Kidney (tissue), 14 donors: Measurements from ENCODE around the gene KIAA0825. TPM values are rescaled to one million over a fixed set of nuclear protein-coding genes. Genes with fewer than 3 reads are reported as not detected.

ENCODE experiments used
- DNase-seq, 5 donors: peaks; one replicate each; pipeline ENCODE4 v3.0.0-alpha.2; 2013 to 2020
- FAIRE-seq: peaks from 2 replicates; lab custom pipeline; 2012; peaks lifted over from hg19 to GRCh38; lab: Jason Lieb, UNC
- H3K27ac ChIP-seq, 2 donors: one replicate each; pipeline ENCODE4 v1.7.0; 2013; ENCODE audit warnings: low read depth in 2 of 2, low read length in 2 of 2, inconsistent platforms in 1 of 2
- H3K27me3 ChIP-seq: one replicate; pipeline ENCODE4 v1.7.1; 2013; ENCODE audit warnings: low read length, inconsistent platforms; ENCODE audit not compliant: control insufficient read depth, insufficient read depth
- H3K36me3 ChIP-seq, 3 donors: one replicate each; pipeline versions ENCODE4 v1.7.0 to v1.7.1; 2013; ENCODE audit warnings: low read length in 3 of 3, control low read depth in 1 of 3, inconsistent platforms in 1 of 3; ENCODE audit not compliant: insufficient read depth in 3 of 3, control insufficient read depth in 2 of 3
- H3K4me1 ChIP-seq, 3 donors: one replicate each; pipeline versions ENCODE4 v1.7.0 to v1.7.1; 2013; ENCODE audit warnings: low read length in 3 of 3, inconsistent platforms in 1 of 3, low read depth in 1 of 3; ENCODE audit not compliant: control insufficient read depth in 2 of 3, insufficient read depth in 2 of 3
- H3K4me3 ChIP-seq, 3 donors: one replicate each; pipeline versions ENCODE4 v1.7.0 to v1.8.1; 2013; ENCODE audit warnings: low read length in 3 of 3, control low read depth in 1 of 3, inconsistent platforms in 1 of 3
- H3K9ac ChIP-seq, 3 donors: one replicate each; pipeline versions ENCODE4 v1.7.0 to v1.7.1; 2013; ENCODE audit warnings: low read length in 3 of 3, control low read depth in 1 of 3, inconsistent platforms in 1 of 3
- H3K9me3 ChIP-seq, 3 donors: one replicate each; pipeline versions ENCODE4 v1.7.0 to v1.7.1; 2013; ENCODE audit warnings: low read length in 3 of 3, control low read depth in 1 of 3, inconsistent platforms in 1 of 3; ENCODE audit not compliant: control insufficient read depth in 2 of 3, insufficient read depth in 1 of 3
- intact Hi-C: fragments of 100-400 bp; cut with DNase I; formaldehyde crosslinking; loops from one replicate; pipeline ENCODE4 v1.11.1; 2022
- polyA plus RNA-seq: library from polyadenylated mRNA; stranded (reverse); fragments of 350-450 nt; fragmentation: Illumina TruSeq; extraction: RNeasy Lipid Tissue Mini Kit (QIAGEN cat#74804); gene quantifications from one replicate; pipeline ENCODE4 v1.2.3, GENCODE V29; 2014; ENCODE audit warnings: low read depth, low replicate concordance; ENCODE audit not compliant: insufficient read depth
- total RNA-seq: library from RNA; stranded (reverse); fragmentation: NEBNext Ultra II Directional; extraction: Animal tissue kit (Norgen Biotek cat#: 25700); gene quantifications from one replicate; pipeline ENCODE4 v1.2.1, GENCODE V29; 2021
- TF ChIP-seq, protein P1 (sequence below): IDR thresholded peaks from 3 replicates; pipeline ENCODE4 v1.5.1; 2012; ENCODE audit warnings: mild to moderate bottlenecking, moderate library complexity, borderline replicate concordance; ENCODE audit not compliant: insufficient read depth; ENCODE audit errors: extremely low read depth
- donor health status: control.
- donor health status: control.
- donor health status: control.
- donor health status: control.
- donor health status: control.
- donor health status: DM: yes; HTN: yes; CAD: no.
- donor health status: Normal renal cell carcinoma (clear cell type).

Gene KIAA0825
- total and polyA plus RNA-seq, 2 donors from 2014 or later = 0.80 to 5.4 TPM

- no peak overlapping the region for H3K4me3 ChIP-seq
- H3K4me1 ChIP-seq = no peaks in the 10 kb centered on the region
- H3K9me3 ChIP-seq = no peaks in the 10 kb centered on the region
- H3K27ac ChIP-seq = no peak overlapping the region
- FAIRE-seq = no peak
- H3K9ac ChIP-seq = no peak overlapping the region
- no peak for DNase-seq
- TF ChIP-seq, protein P1, sequence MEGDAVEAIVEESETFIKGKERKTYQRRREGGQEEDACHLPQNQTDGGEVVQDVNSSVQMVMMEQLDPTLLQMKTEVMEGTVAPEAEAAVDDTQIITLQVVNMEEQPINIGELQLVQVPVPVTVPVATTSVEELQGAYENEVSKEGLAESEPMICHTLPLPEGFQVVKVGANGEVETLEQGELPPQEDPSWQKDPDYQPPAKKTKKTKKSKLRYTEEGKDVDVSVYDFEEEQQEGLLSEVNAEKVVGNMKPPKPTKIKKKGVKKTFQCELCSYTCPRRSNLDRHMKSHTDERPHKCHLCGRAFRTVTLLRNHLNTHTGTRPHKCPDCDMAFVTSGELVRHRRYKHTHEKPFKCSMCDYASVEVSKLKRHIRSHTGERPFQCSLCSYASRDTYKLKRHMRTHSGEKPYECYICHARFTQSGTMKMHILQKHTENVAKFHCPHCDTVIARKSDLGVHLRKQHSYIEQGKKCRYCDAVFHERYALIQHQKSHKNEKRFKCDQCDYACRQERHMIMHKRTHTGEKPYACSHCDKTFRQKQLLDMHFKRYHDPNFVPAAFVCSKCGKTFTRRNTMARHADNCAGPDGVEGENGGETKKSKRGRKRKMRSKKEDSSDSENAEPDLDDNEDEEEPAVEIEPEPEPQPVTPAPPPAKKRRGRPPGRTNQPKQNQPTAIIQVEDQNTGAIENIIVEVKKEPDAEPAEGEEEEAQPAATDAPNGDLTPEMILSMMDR = no peak
- H3K36me3 ChIP-seq = no peaks in the 10 kb centered on the region
- no peaks in the 10 kb centered on the region for H3K27me3 ChIP-seq
- intact Hi-C loops = no loop called here
These were observed 244.1 kb downstream of the KIAA0825 start for GRCh38 chr5:94374336-94374735.

GRCh38 chr5:94367900-94368299 lies 250.5 kb downstream of the KIAA0825 start:
- Histone ChIP-seq H3K4me3 (no peak overlapping the region), H3K27me3 (no peaks in the 10 kb centered on the region), H3K36me3 (no peaks in the 10 kb centered on the region), H3K9me3 (no peaks in the 10 kb centered on the region), H3K9ac (no peak overlapping the region), H3K27ac (no peak overlapping the region), H3K4me1 (no peaks in the 10 kb centered on the region)
- no peak for FAIRE-seq
- TF ChIP-seq, protein P1 = no peak
- intact Hi-C loops = no loop called here
- no peak for DNase-seq

- FAIRE-seq (no peak), DNase-seq (no peak)
- intact Hi-C loops = no loop called here
- Histone ChIP-seq H3K4me3 (no peak overlapping the region), H3K9ac (no peak overlapping the region), H3K9me3 (no peaks in the 10 kb centered on the region), H3K4me1 (no peaks in the 10 kb centered on the region), H3K27ac (no peak overlapping the region), H3K36me3 (no peaks in the 10 kb centered on the region), H3K27me3 (no peaks in the 10 kb centered on the region)
- TF ChIP-seq, protein P1 = no peak
These were observed 251.6 kb downstream of the KIAA0825 start for GRCh38 chr5:94366811-94367210.

DNA sequence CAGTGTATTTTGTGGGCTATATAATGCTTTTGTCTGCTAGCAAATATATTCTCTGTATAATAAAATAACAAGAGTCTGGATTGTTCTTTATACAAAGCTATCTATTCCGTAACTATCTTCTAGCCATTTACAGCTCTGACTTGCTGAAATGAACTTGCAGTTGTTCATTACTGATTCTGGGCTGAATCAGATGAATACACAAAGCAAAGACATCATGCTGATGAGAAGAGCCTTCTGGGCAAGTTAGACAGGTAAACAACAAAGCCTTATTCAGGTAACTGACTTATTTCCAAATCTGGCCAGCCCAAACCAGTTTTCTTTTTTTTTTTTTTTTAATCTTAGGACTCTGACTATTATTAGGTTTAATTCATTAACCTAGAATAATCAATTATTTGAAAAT lies 255.5 kb downstream of the KIAA0825 start:
- TF ChIP-seq, protein P1 = no peak
- Histone ChIP-seq H3K36me3 (no peaks in the 10 kb centered on the region), H3K4me3 (no peak overlapping the region), H3K9ac (no peak overlapping the region), H3K27me3 (no peaks in the 10 kb centered on the region), H3K9me3 (no peaks in the 10 kb centered on the region), H3K4me1 (no peaks in the 10 kb centered on the region), H3K27ac (no peak overlapping the region)
- no peak for DNase-seq
- no peak for FAIRE-seq
- intact Hi-C loops = no loop called here
